ENCODE data around the gene NBEA. TPM values are rescaled to one million over a fixed set of nuclear protein-coding genes. Genes with fewer than 3 reads are reported as not detected.

The NBEA gene
- total RNA-seq, 1 donor from 2014 or later = 23.8 TPM

DNA sequence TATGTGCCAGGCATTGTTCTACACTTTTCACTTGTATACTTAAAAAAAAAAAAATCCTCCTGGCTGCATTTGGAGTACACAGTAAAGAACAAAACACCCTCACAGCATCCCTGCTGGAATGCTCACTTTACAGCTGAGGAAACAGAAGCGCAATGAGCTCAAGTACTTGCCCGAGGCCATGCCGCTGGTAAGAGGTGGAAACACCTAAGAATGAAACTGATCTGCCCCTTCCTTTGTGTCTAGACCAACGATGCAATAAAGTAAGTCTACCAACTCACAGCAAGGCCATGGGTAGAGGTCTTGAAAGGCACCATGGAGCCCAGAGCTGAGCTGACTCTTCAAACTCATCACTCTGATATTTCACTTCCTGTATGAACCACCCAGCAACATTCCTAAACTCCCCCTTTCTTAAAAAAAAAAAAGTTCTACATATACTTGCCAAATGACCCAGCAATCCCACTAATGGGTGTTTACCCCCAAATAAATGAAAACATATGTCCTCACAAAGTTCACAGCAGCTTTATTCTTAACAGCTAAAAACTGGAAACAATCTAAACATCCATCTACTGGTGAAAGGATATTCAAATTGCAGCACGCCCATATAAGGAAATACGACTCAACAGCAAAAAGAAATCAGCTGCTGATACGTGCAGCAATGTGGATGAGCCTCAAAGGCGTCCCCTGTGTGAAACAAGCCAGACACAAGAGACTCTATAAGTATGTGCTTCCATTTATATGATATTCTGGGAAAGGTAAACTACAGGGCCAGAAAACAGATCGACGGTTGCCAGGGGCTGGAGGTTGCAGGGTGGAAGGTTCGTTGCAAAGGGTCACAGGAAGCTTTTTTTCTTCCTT is 771.1 kb downstream of the NBEA start:
- DNase-seq = peak; percentile 79

DNA sequence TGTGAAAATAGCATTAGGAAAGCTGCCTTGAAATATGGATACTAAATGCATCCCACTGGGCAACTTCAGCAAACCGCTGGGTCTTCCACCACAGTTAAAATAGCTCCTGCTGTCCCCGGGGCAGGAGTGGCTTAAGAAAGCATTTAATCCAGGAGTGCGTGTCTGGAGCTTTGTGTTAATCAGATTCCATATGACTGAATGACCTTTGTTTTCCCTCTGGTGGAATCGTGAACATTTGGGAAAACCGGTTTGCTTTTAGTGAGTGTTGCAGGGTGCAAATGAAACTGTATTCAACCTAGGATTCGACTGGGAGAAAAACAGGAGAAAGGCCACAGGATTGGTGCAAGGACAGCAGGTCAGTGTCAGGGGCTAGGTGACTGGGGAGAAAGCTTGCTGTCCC is 772.1 kb downstream of the NBEA start:
- peak; percentile 22 for DNase-seq

DNA sequence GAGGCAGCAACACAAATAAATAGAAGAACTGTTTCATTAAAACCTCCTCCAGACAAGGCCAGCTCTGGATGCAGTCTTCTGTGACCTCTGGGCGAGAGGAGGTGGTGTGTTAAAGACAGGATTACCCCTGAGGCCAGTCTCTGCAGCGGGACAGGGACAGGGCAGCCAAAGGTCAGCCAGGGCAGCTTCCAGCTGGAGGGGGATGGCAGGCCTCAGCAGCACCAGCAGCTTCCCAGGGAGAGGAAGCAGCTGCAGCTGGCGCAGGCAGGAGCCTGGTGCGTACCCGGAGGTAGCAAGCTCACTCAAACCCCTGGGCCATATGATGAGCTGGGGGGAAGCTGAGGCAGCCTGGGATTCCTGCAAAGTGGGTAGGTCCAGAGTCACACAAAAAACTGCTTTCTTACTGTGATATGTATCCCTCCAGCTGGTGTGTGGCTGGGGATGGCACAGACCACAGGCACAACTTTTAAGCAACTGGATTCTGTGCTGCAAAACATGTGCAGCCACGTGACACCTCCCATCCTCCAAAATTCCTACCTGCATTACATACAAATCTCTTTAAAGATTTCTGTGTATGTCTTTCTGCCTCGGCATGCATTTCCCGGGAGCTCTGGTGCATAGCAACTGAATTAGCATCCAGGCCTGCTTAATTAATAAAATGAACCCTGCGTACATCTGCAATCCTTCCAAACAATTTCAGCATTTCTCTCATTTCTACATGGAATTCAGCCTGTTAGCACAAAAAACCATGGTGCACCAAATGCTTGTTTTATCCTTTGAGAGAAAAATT is 772.7 kb downstream of the NBEA start:
- peak; percentile 56 for DNase-seq

DNA sequence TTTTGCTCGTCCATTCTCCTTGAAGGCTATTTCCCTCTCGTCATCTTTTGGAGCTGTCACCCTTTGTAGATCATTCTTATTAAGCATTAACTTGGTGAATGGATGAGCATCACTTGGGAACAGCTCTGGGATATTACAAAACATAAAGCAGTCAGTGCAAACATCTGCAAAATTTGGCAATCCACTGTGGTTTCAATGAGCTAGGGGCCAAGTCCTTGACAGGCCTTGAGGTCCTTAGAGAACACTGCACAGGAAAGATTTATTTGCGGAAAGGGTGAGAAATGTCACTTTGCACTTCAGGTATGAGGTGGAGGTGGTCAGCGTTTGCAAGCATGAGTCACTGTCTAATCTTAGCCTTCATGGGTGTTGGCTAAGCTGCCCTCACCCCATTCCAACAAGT is 774.1 kb downstream of the NBEA start:
- DNase-seq = peak; percentile 89

DNA sequence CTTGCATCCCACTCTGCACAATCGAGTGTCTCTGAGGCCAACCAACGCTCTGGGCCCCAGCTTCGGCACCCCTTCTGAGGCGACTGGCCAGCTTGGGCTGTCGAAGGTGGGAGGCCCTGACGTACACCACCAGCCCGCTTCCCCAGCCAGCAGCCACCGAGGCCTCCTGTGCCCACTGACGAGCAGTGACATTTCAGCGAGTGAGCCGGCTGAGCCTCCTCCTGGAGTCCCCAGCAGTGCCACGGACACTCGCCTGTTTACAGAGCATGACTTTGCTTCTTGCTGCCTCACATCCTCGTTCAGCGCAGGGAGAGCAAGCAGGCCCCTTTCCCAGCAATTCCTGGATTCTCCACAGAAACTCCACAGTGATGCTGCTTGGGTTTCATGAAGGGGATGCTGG is 774.7 kb downstream of the NBEA start:
- peak; percentile 35 for DNase-seq

DNA sequence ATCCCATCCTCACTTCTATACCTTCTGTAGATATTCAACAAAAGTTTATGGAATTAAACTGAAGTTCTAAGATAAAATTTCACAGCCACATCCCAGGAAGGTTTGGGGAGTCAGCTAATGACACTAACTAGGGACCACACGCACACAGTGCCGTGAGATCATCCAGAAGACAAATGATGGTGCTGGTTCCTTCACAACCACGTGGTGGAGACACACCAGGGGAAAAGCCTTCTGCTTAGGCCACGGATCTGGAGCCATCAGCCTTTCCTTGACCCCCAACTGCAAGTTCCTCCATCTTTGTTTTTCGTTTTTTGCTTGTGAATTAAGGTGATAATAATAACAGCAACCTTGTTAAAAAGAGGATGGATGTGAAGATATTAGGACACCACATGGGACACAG is 776.0 kb downstream of the NBEA start:
- DNase-seq = no peak

DNA sequence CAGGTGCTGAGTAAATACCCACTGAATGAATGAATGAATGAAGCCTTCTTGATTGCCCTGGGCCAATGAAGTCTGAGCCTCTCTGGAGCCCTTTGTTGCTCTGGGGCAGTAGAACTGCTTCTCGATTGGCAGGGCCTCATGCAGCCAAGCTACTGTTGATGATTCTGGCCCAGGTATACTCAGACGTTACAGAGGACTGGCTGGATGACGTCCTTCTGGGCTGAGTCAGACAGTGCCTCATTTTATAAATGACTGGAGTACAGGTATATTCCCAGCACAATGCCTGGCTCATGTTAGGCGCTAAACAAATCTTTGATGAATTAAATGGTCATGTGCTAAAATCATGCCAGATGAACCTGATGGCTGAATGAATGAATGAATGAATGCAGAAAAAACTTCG is 778.2 kb downstream of the NBEA start:
- DNase-seq = no peak

DNA sequence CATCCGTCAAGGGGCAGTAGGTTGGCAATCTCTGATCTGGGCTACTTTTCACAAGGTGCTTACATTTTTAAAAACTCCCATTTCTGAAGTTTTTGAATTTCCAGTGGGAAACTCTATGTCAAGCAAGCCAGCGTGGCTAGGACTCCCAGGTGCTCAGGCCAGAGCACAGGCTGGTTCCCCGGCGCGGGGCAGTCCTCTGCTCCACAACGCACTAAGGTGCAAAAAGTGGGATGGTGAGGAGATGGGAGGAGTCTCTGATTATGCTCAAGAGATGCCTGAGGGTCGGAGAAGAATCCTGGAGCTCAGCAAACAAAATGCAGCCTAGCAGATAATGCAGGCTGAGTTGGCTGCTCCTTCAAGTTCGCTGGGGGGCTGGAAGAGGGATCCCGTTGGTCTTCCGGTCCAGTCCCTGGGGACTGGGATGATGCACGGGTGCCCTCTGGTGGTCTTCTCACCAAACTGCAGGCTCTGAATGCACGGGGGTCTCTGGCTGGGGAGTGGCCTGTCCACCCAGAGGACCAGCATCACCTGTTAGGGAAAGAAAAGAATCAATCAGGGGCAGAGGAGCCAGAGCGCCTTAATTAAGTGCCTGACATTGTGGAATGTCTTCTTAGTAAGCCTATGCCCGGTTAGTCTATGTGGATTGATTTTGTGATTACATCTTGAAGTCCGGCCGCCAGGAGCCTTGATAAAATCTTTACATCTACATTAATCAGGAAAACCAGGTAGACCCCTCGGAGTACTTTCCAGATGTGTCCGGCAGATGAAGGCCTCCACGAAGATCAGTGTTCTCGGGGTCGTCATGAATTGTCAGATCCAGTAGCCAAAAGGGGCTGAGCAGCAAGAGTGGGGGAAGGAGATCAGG is 778.9 kb downstream of the NBEA start:
- DNase-seq = peak; percentile 81

Small RNAs within 50 kb of the gene (small RNA-seq; reads per million reads assigned to genes)
- not detected for gene RF00017 (ENCODE audit: low replicate concordance)

Data from tongue (tissue), 3 donors.